H1 (cell line): Measurements from ENCODE around the gene SEC14L3. TPM values are rescaled to one million over a fixed set of nuclear protein-coding genes. Genes with fewer than 3 reads are reported as not detected.

Source experiments
- CTCF ChIA-PET: fragments of 300-600 bp; sonication (Branson Sonifier 250); formaldehyde crosslinking; loops from one replicate; lab custom pipeline; 2021; ENCODE audit not compliant: partially characterized antibody; lab: Charles Lee
- POLR2A ChIA-PET: fragments of 300-600 bp; sonication (Branson Sonifier 250); formaldehyde crosslinking; loops from one replicate; lab custom pipeline; 2021; ENCODE audit warnings: inconsistent platforms; ENCODE audit not compliant: partially characterized antibody; lab: Charles Lee
- DNase-seq, 2 experiments: peaks; one replicate each; pipeline versions ENCODE4 v3.0.0 to v3.0.0-alpha.2; 2010 to 2022; ENCODE audit warnings: low spot score in 2 of 2, low read depth in 1 of 2, mixed read lengths in 1 of 2
- FAIRE-seq: peaks from 2 replicates; lab custom pipeline; 2011; peaks lifted over from hg19 to GRCh38; lab: Jason Lieb, UNC
- H2AFZ ChIP-seq: 2 replicates; pipeline ENCODE4 v1.8.1; 2012; ENCODE audit warnings: low read length, inconsistent platforms
- H2AK5ac ChIP-seq: 2 replicates; pipeline ENCODE4 v1.6.1; 2013; ENCODE audit warnings: low read depth, low read length
- H2BK120ac ChIP-seq: replicated peaks from 2 replicates; pipeline ENCODE3; 2013; ENCODE audit warnings: low read depth, low read length, inconsistent platforms
- H2BK12ac ChIP-seq: 2 replicates; pipeline ENCODE4 v1.6.1; 2013; ENCODE audit warnings: low read depth, low read length
- H2BK15ac ChIP-seq: 2 replicates; pipeline ENCODE4 v1.6.1; 2013; ENCODE audit warnings: low read length
- H2BK20ac ChIP-seq: 2 replicates; pipeline ENCODE4 v1.6.1; 2013; ENCODE audit warnings: low read length
- H2BK5ac ChIP-seq: 2 replicates; pipeline ENCODE4 v1.6.1; 2013; ENCODE audit warnings: low read depth, low read length
- H3K14ac ChIP-seq: 2 replicates; pipeline ENCODE4 v1.6.1; 2013; ENCODE audit warnings: inconsistent platforms; ENCODE audit not compliant: insufficient read length
- H3K18ac ChIP-seq: 2 replicates; pipeline ENCODE4 v1.6.1; 2013; ENCODE audit warnings: low read length; ENCODE audit errors: extremely low read depth
- H3K23ac ChIP-seq: 2 replicates; pipeline ENCODE4 v1.6.1; 2013; ENCODE audit warnings: inconsistent platforms; ENCODE audit not compliant: insufficient read length
- H3K23me2 ChIP-seq: 2 replicates; pipeline ENCODE4 v1.6.1; 2013; ENCODE audit warnings: low read depth, low read length
- H3K27ac ChIP-seq: 2 replicates; pipeline ENCODE4 v1.6.1; 2011; ENCODE audit warnings: low read depth, low read length, inconsistent platforms
- H3K27me3 ChIP-seq, 4 experiments: replicated peaks in 1 of 4; 1 replicate in 1 of 4; 2 replicates in 3 of 4; pipeline versions ENCODE4 v1.6.1 to v1.8.1; 2011 to 2013; ENCODE audit warnings: low read length in 3 of 4, mild to moderate bottlenecking in 3 of 4, inconsistent platforms in 2 of 4, mixed read lengths in 2 of 4, moderate library complexity in 1 of 4; ENCODE audit not compliant: control insufficient read depth in 3 of 4, insufficient read depth in 3 of 4; ENCODE audit errors: extremely low read depth in 1 of 4
- H3K36me3 ChIP-seq, 4 experiments: 2 replicates each; pipeline versions ENCODE4 v1.6.1 to v1.8.1; 2011 to 2013; ENCODE audit warnings: mild to moderate bottlenecking in 4 of 4, low read length in 3 of 4, moderate library complexity in 2 of 4, control low read depth in 1 of 4, inconsistent platforms in 1 of 4; ENCODE audit not compliant: insufficient read depth in 4 of 4, control insufficient read depth in 2 of 4
- H3K4ac ChIP-seq: replicated peaks from 2 replicates; pipeline ENCODE3; 2013; ENCODE audit warnings: low read length, low read depth, mixed read lengths, inconsistent platforms; ENCODE audit not compliant: insufficient read length
- H3K4me1 ChIP-seq, 4 experiments: replicated peaks in 1 of 4; 1 replicate in 1 of 4; 2 replicates in 3 of 4; pipeline versions ENCODE4 v1.6.1 to v1.8.1; 2011 to 2013; ENCODE audit warnings: low read length in 3 of 4, inconsistent platforms in 2 of 4, mixed read lengths in 1 of 4; ENCODE audit not compliant: insufficient read depth in 4 of 4, control insufficient read depth in 3 of 4
- H3K4me2 ChIP-seq, 2 experiments: 2 replicates each; pipeline versions ENCODE4 v1.6.1 to v1.8.1; 2011 to 2013; ENCODE audit warnings: low read depth in 2 of 2, low read length in 2 of 2, control low read depth in 1 of 2, inconsistent platforms in 1 of 2, mild to moderate bottlenecking in 1 of 2; ENCODE audit not compliant: insufficient read depth in 1 of 2
- H3K4me3 ChIP-seq, 4 experiments: fragments of 200-600, 300-600 bp in 1 of 4; sonication (generic), shearing (Covaris generic), sonication (Bioruptor Twin) in 1 of 4; 2 replicates each; pipeline versions ENCODE4 v1.5.1 to v1.8.1; 2011 to 2016; ENCODE audit warnings: low read length in 4 of 4, low read depth in 3 of 4, control low read depth in 2 of 4, inconsistent platforms in 2 of 4, mild to moderate bottlenecking in 2 of 4, mixed read lengths in 1 of 4, moderate library complexity in 1 of 4; ENCODE audit not compliant: insufficient read depth in 2 of 4; ENCODE audit errors: extremely low read depth in 1 of 4
- H3K56ac ChIP-seq: replicated peaks from 2 replicates; pipeline ENCODE3; 2013; ENCODE audit warnings: low read depth, mild to moderate bottlenecking, mixed read lengths, low read length, inconsistent platforms; ENCODE audit not compliant: insufficient read length
- H3K79me1 ChIP-seq: 2 replicates; pipeline ENCODE4 v1.6.1; 2013; ENCODE audit warnings: low read depth, low read length, control low read depth
- H3K79me2 ChIP-seq, 2 experiments: 2 replicates each; pipeline versions ENCODE4 v1.6.1 to v1.8.1; 2012 to 2013; ENCODE audit warnings: low read length in 2 of 2, mild to moderate bottlenecking in 2 of 2, inconsistent platforms in 1 of 2; ENCODE audit not compliant: insufficient read depth in 2 of 2, control insufficient read depth in 1 of 2
- H3K9ac ChIP-seq, 4 experiments: replicated peaks in 1 of 4; 1 replicate in 1 of 4; 2 replicates in 3 of 4; pipeline versions ENCODE4 v1.6.1 to v1.8.1; 2011 to 2013; ENCODE audit warnings: low read depth in 3 of 4, low read length in 3 of 4, control low read depth in 2 of 4, mild to moderate bottlenecking in 2 of 4, moderate library complexity in 2 of 4, inconsistent platforms in 1 of 4; ENCODE audit errors: extremely low read depth in 1 of 4
- H3K9me3 ChIP-seq, 2 experiments: 2 replicates each; pipeline versions ENCODE4 v1.6.1 to v1.8.1; 2012 to 2013; ENCODE audit warnings: mild to moderate bottlenecking in 2 of 2, moderate library complexity in 2 of 2, control low read depth in 1 of 2, inconsistent platforms in 1 of 2, low read depth in 1 of 2, low read length in 1 of 2, mixed read lengths in 1 of 2; ENCODE audit not compliant: insufficient read depth in 2 of 2
- H4K20me1 ChIP-seq, 2 experiments: replicated peaks in 1 of 2; 2 replicates each; pipeline versions ENCODE3 to v1.8.1; 2011 to 2013; ENCODE audit warnings: inconsistent platforms in 2 of 2, low read length in 2 of 2, mild to moderate bottlenecking in 1 of 2; ENCODE audit not compliant: insufficient read depth in 2 of 2, control insufficient read depth in 1 of 2
- H4K5ac ChIP-seq: 2 replicates; pipeline ENCODE4 v1.6.1; 2013; ENCODE audit warnings: low read length, low read depth, mixed read lengths, inconsistent platforms; ENCODE audit not compliant: insufficient read length
- H4K8ac ChIP-seq: 2 replicates; pipeline ENCODE4 v1.8.0; 2013; ENCODE audit warnings: mild to moderate bottlenecking, moderate library complexity, low read length, inconsistent platforms; ENCODE audit not compliant: insufficient read depth; ENCODE audit errors: extremely low read depth
- H4K91ac ChIP-seq: replicated peaks from 2 replicates; pipeline ENCODE3; 2013; ENCODE audit warnings: low read length, mixed read lengths, inconsistent platforms; ENCODE audit not compliant: insufficient read length
- ASH2L ChIP-seq: fragments of 200-600, 300-600 bp; sonication (generic); IDR thresholded peaks from one replicate; pipeline ENCODE4 v1.7.1; 2017; ENCODE audit warnings: low read length
- EP300 ChIP-seq, 2 experiments: IDR thresholded peaks; 1 replicate in 1 of 2; 2 replicates in 1 of 2; pipeline ENCODE4 v1.6.1; 2011 to 2012; ENCODE audit warnings: low read depth in 2 of 2, low read length in 2 of 2, mild to moderate bottlenecking in 2 of 2, borderline replicate concordance in 1 of 2, inconsistent platforms in 1 of 2, moderate library complexity in 1 of 2
- JUND ChIP-seq: IDR thresholded peaks from 2 replicates; pipeline ENCODE4 v1.6.1; 2011; ENCODE audit warnings: mild to moderate bottlenecking, improper control_type of control experiment, low read length
- RAD21 ChIP-seq, 2 experiments: IDR thresholded peaks in 1 of 2; conservative IDR thresholded peaks in 1 of 2; 2 replicates each; pipeline ENCODE4 v1.6.1; 2011; ENCODE audit warnings: low read depth in 2 of 2, low read length in 2 of 2, improper control_type of control experiment in 1 of 2, inconsistent platforms in 1 of 2, mild to moderate bottlenecking in 1 of 2, moderate library complexity in 1 of 2
- RNF2 ChIP-seq: fragments of 200-900, 300-1000 bp; sonication (generic); IDR thresholded peaks from 2 replicates; pipeline ENCODE4 v1.7.1; 2016; ENCODE audit warnings: borderline replicate concordance, low read depth, mild to moderate bottlenecking, antibody characterized with exemption, low read length; ENCODE audit not compliant: poor library complexity, severe bottlenecking; ENCODE audit errors: missing control alignments
- WGBS, 2 experiments: shearing (Covaris generic) in 1 of 2; methylation state at CpG; one replicate each; pipeline versions ENCODE4 v1.1.6 to v1.1.7; 2013 to 2015; ENCODE audit warnings: low lambda C conversion rate in 2 of 2, mixed read lengths in 2 of 2, inconsistent platforms in 1 of 2, low coverage in 1 of 2, missing lambda C conversion rate in 1 of 2; ENCODE audit not compliant: insufficient replicate concordance in 2 of 2, insufficient coverage in 1 of 2, insufficient read length in 1 of 2; ENCODE audit errors: extremely low coverage in 1 of 2, missing lambda C conversion rate in 1 of 2; 5-methylcytosine and 5-hydroxymethylcytosine counted together
- polyA plus RNA-seq, 7 experiments: library from polyadenylated mRNA; depleted of rRNA in 3 of 7; stranded (reverse) in 5 of 7; unstranded in 2 of 7; fragments of >200 nt in 5 of 7; fragments of 200-250 nt in 2 of 7; gene quantifications; 1 replicate in 5 of 7; 2 replicates in 1 of 7; 4 replicates in 1 of 7; pipeline versions ENCODE4 v1.2.1 to v1.2.3, GENCODE V29; 2011 to 2013; ENCODE audit warnings: missing spikeins in 2 of 7, mixed read lengths in 2 of 7
- total RNA-seq: library from RNA; stranded (reverse); fragmentation: NEBNext Ultra II Directional; extraction: Animal tissue kit (Norgen Biotek cat#: 25700); gene quantifications from 2 replicates; pipeline ENCODE4 v1.2.1, GENCODE V29; 2021

Gene SEC14L3
- total and polyA plus RNA-seq, 2 of the 8 experiments (the other 6 are each of a cell fraction or from before 2014, with no cell fraction given): not detected

DNA sequence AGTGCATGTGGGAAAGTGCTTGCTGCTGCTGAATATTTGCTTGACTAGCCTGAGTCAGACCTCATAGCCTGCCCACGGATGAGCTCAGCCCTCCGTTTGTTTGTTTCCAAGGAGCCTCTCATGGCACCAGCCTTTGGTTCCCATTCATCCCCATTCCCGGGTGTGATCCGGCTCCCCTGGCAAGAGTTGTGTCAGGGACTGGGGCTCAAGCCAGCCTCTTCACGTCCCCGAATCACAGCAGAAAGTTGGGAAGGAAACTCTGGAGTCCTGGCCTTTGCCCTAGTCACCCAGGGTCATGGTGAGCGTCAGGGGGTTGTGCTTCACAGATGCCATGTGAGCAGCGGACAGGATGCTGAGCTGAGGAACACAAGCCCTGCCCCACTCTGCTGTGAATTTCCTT lies 13.8 kb downstream of the SEC14L3 start:
- FAIRE-seq: no peak
- H3K23ac ChIP-seq: no peak overlapping the region
- H3K9me3 ChIP-seq: no peaks in the 10 kb centered on the region
- no peak overlapping the region for H3K4me3 ChIP-seq
- H4K5ac ChIP-seq: no peak overlapping the region
- no peak overlapping the region for H3K27ac ChIP-seq
- no peak overlapping the region for H3K4ac ChIP-seq
- no peaks in the 10 kb centered on the region for H3K36me3 ChIP-seq
- H2AFZ ChIP-seq: no peak overlapping the region
- no peaks in the 10 kb centered on the region for H4K20me1 ChIP-seq
- no peak overlapping the region for H2AK5ac ChIP-seq
- H3K56ac ChIP-seq: no peak overlapping the region
- no peak overlapping the region for H3K14ac ChIP-seq
- no peak overlapping the region for H3K4me2 ChIP-seq
- H3K27me3 ChIP-seq: no peaks in the 10 kb centered on the region
- H3K23me2 ChIP-seq: no peaks in the 10 kb centered on the region
- H3K18ac ChIP-seq: no peak overlapping the region
- H3K4me1 ChIP-seq: no peaks in the 10 kb centered on the region
- H2BK20ac ChIP-seq: no peak overlapping the region
- CTCF ChIA-PET: interaction anchor here (0.8 to 5.8 kb wide), 5 partner anchors 8 to 105 kb away, joined by 3 to 56 read pairs (median 4); no protein-coding TSS in a partner anchor
- H4K8ac ChIP-seq: no peak overlapping the region
- H3K79me2 ChIP-seq: no peaks in the 10 kb centered on the region
- H3K79me1 ChIP-seq: no peaks in the 10 kb centered on the region
- H2BK5ac ChIP-seq: no peak overlapping the region
- H3K9ac ChIP-seq: no peak overlapping the region
- H4K91ac ChIP-seq: no peak overlapping the region
- no peak overlapping the region for H2BK12ac ChIP-seq
- WGBS, 2 experiments: 79% methylated on average over 8 of the region's 8 CpGs; no CpG with 5 or more reads in 1 of the 2 experiments
- DNase-seq: no peak
- no peak overlapping the region for H2BK15ac ChIP-seq
- H2BK120ac ChIP-seq: no peak overlapping the region
- POLR2A ChIA-PET: interaction anchor here (0.6 to 1.9 kb wide), 2 partner anchors 88 to 510 kb away, joined by 3 to 4 read pairs; partner anchors contain the start of genes MORC2 and SEC14L6
- TF ChIP-seq RAD21 (IDR thresholded peaks at IDR 0.05 in 1 of 2, conservative IDR thresholded peaks at IDR 0.05 in 1 of 2; ENCODE audit: low read depth in 2 of 2, low read length in 2 of 2) (no peak), RNF2 (no peak), JUND (no peak), ASH2L (no peak), EP300 (IDR thresholded peaks at IDR 0.05; ENCODE audit: borderline replicate concordance in 1 of 2, low read depth in 2 of 2, low read length in 2 of 2) (no peak)
